Erythroblast (primary cell): Measurements from ENCODE around the gene CBLL1.

Experiments used
- DNase-seq, 2 experiments: peaks; one replicate each; lab custom pipeline; 2025; lab: John Stamatoyannopoulos, UW
- GATA1 ChIP-seq: IDR thresholded peaks from 2 replicates; pipeline ENCODE4 v1.6.1; 2011; ENCODE audit warnings: low read depth, mild to moderate bottlenecking, control low read depth, low read length, moderate library complexity
- POLR2A ChIP-seq: IDR thresholded peaks from 2 replicates; pipeline ENCODE4 v1.6.1; 2011; ENCODE audit warnings: mild to moderate bottlenecking, low read length

CBLL1 gene

DNA sequence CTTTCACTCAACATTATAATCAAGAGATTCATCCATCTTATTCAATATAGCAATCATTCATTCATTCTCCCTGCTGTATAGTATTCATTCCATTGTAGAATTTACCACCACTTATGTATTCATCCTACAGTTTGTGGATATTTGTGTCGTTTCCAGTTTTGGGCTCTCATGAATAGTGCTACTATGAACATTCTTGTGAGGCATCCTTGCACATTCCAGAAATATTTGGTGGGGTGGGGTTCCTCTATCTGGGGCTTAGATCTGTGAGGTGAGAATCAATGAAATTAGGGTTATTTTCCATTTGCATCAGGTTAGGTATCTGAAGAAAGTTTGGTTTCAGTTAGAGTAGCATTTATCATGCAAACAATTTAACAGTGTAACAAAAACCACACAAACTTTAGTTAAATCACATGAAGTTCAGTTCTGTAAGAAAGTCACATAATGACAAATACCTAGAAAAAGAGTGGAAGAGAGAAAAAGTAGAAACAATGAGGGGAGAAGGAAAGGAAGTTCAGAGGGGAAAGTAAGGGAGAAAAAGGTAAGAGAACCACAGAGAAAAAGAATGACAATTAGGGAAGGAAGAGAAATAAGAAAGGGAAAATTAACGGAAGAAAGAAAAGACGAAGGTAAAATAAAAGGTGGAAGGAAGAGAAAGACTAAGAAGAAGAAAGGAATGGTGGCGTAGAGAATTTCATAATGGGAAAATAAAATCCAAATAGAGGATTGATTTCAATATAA, 25.3 kb upstream of the CBLL1 start:
- DNase-seq = no peak
- TF ChIP-seq POLR2A (no peak), GATA1 (no peak)

DNA sequence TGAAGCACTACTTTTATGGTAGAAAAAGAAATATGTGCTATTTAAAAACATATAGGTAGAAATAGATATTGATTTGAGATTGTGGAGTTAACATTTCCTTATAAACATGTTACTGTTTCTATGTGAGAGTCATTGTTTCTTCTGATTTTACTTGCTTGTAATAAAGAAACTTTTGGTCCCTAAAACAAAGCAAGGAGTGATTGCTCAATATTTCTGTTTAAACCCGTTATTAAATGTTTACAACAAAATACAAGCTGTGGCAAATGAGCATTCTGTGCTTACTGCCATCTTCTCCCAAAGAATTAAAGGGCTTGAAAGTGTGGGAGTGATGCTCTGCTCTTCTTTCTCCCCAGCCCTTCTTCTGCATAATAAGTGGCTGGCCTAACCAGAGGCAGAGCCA, 22.7 kb upstream of the CBLL1 start:
- no peak for TF ChIP-seq GATA1
- no peak for TF ChIP-seq POLR2A
- DNase-seq = no peak

DNA sequence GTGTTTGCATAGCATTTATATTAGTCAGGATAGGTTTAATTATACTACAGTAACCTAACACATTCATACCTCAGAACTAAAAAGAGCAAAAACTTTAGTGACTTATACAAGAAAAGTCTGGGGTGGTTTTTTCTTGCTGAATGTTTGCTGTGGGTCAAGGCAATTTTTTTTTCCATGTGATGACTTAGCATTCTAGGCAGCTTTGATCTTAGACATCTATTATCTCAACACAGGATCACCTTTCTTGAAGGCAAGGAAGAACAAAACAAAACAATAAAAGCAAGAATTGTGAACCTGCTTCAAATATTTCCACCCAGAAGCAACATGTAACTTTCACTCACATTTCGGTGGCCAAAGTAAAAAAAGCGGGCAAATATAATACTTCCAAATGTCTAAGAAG, 20.7 kb upstream of the CBLL1 start:
- TF ChIP-seq POLR2A (no peak), GATA1 (no peak)
- no peak for DNase-seq

GRCh38 chr7:107725138-107725740, 18.7 kb upstream of the CBLL1 start:
- peak; percentile 54 to 81 for DNase-seq
- TF ChIP-seq GATA1 (no peak), POLR2A (no peak)

DNA sequence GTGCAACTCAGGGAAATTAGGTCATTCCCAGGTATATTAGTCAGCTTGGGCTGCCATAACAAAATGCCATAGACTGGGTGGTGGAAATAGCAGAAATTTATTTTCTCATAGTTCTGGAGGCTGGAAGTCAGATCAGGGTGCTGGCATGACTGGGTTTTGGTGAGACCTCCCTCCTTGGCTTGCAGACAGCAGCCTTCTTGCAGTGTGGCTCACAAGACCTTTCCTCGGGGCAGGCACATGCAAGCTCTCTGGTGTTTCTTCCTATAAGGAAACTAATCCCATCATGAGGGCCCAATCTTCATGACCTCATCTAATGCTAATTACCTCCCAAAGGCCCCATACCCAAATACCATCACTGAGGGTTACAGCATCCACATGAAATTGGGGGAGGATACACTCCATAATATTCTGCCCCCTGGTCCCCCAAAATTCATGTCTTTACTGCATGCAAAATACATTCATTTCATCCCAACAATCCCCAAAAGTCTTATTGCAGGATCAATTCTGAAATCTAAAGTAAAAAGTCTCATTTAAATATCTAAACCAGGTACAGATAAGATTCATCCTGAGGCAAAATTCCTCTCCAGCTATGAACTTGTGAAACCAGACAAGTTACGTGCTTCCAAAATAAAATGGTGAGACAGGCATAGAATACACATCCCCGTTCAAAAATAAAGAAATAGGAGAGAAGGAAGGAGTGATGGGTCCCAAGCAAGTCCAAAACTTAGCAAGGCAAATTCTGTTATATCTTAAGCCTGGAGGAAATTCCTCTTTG, 17.4 kb upstream of the CBLL1 start:
- DNase-seq = no peak
- TF ChIP-seq GATA1 (no peak), POLR2A (no peak)

DNA sequence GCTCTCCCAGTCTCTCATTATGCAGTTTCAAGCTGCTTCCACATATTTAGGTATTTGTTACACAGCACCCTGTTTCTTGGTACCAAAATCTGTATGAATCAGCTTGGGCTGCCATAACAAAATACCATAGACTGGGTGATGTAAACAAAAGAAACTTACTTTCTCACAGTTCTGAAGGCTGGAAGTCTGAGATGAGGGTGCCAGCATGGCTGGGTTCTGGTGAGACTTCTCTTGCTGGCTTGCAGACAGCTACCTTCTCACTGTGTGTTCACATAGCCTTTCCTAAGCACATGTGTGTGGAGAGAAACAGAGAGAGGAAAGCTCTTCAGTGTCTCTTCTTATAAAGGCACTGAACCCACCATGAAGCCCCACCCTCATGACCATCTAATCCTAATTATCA, 15.7 kb upstream of the CBLL1 start:
- DNase-seq = peak in 1 of 2 experiments; percentile 21
- TF ChIP-seq POLR2A (no peak), GATA1 (no peak)

DNA sequence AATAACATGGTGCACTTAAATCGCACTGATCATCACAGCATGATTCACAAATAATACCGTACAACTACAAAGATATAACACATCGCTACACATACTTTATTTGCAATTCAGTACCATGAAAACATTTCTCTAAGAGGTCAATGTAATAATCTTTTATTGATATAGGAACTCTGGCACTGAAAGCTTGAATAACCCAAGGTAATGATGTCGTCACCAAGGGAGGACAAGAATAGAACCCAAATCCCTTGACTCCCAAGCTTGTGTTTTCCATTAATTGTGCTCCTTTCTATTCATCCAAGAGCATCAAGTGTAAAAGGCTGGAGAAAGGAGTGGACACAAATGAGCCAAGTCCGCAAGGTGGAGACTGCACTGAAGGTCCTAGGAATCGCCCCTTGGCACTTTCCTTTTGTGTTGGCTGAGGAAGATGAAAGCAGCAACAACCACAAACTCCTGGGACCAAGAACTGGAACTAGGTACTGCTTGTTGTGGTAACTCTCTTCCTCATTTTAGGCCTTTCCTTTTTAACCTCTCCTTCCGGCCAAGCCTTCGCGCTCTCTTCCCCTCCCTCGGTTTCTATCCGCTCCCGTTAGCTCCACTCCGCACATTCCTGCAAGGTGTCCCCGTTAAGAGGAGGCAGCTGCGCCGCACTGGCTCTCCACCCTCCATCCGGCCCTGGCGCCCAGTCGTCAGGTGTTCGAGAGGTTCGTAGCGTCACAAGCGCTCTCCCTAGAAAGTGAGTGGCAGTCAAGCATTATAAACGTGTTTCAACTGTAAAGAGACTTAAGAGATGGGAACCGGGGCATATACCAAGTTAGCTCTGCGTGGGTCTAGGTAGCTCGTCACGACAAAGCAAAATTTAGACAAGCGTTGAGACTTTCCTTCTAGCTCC, 1.0 kb upstream of the CBLL1 start:
- no peak for TF ChIP-seq GATA1
- no peak for TF ChIP-seq POLR2A
- no peak for DNase-seq

GRCh38 chr7:107744345-107744750, 406 bp downstream of the CBLL1 start:
- peak; percentile 83 to 87 for DNase-seq
- TF ChIP-seq GATA1 (no peak), POLR2A (no peak)

GRCh38 chr7:107746006-107746405, 2.1 kb downstream of the CBLL1 start:
- DNase-seq = no peak
- TF ChIP-seq GATA1 = no peak

DNA sequence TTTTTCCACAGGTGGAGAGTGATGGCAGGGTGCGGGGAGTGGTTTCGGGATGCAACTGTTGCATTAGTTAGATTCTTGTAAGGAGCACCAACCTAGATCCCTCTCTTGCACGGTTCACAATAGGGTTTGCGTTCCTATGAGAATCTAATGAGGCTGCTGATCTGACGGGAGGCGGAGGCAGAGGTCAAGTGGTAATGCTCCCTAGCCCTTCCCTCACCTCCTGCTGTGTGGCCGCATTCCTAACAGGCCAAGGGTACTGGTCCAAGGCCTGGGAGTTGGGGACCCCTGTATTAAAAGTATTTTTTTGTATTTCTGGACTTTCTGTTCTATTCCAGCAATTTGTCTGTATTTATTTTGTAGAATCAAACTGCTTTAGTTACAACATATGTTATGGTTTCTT, 7.2 kb downstream of the CBLL1 start:
- TF ChIP-seq POLR2A = no peak
- TF ChIP-seq GATA1 = no peak
- no peak for DNase-seq

- no peak for TF ChIP-seq POLR2A
- no peak for TF ChIP-seq GATA1
- DNase-seq = peak; percentile 16 to 48
Measured at GRCh38 chr7:107754642-107755041, 10.7 kb downstream of the CBLL1 start.

- DNase-seq = no peak
- TF ChIP-seq POLR2A (peak; percentile 25), GATA1 (no peak)
Measured at GRCh38 chr7:107758667-107759066, 14.7 kb downstream of the CBLL1 start.

GRCh38 chr7:107767391-107767790, 23.4 kb downstream of the CBLL1 start:
- DNase-seq = no peak
- no peak for TF ChIP-seq POLR2A
- no peak for TF ChIP-seq GATA1

DNA sequence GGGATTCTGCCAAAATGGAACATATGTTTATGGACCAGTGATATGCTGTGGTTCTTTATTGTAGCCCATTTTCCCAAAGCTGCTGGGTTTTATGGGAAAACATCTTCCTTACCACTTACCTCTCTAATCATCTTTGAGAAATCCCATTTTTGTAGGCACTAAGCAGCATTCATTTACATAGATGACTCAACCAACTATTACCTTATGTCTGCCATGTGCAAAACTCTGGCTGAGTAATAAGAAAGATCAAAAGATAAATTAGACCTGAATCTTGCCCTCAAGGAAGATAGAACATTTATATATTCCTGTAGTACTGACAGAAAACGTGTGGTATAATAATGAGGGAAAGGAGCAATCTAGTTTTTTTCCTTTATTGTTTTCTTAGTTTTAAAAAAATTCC, 24.3 kb downstream of the CBLL1 start:
- TF ChIP-seq POLR2A (no peak), GATA1 (no peak)
- DNase-seq = no peak
